HG02610 (cell line): Measurements from ENCODE around the gene GCM1.

Experiments used
- ATAC-seq: cut with Tn5 transposase; IDR thresholded peaks from one replicate; pipeline ENCODE4 v1.9.1; 2021; ENCODE audit warnings: mild to moderate bottlenecking, moderate library complexity; ENCODE audit not compliant: unreplicated experiment

Gene GCM1

DNA sequence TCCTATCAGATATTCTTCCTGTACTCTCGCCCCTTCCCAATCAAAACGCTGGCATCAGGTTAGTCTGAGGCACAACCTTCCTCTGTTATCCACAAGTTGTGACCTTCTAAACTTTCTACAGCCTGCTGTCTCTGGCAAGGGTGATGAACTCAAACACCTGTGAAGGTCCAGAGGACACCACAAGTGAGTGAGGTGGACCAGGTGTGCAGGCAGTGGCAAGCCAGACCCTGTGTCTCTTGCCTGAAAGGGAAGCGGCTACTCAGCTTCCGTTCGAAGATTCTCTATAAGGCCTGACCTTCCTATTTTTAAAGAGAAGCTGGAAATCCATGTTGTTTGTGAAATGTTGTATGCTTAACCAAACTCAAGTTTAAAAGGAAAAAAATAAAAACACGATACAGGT is 36.8 kb downstream of the GCM1 start:
- ATAC-seq = no peak

DNA sequence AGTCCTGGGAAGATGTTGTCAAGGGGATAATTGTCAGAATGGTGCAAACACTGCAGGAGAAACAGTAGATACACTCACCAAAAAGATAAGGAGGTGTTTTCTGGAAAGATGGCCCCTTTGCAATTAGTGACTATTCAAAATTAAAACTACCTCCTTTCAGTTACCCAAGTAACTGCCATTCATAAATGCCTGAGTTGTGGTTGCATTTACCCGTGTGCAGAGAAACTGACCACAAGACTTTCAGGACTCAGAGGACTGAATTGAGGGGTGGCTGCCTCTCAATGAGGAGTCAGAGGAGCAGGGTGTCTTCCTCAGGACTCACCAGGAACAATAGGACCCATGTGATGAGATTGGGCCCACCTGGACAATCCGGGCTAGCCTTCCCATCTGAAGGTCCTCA is 39.0 kb downstream of the GCM1 start:
- ATAC-seq = peak; percentile 61

DNA sequence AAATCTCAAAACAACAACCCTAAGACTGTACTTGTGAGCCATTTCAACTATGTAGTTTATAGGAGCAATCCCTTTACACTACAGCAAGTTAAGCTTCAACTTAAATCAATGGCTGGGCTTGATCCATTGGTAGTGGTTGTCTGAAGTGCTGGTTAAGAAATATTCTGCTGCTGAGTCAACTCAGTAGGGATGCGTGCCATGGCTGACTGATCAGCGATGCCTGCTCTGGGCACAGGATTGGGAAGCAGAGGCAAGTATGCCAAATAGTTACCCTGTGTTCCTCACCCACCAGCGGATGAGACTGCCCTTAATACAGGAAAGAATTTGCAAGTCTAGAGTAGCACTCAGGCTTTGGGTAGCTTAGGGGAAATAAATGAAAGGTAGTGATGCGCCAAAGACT is 41.5 kb downstream of the GCM1 start:
- ATAC-seq = no peak

DNA sequence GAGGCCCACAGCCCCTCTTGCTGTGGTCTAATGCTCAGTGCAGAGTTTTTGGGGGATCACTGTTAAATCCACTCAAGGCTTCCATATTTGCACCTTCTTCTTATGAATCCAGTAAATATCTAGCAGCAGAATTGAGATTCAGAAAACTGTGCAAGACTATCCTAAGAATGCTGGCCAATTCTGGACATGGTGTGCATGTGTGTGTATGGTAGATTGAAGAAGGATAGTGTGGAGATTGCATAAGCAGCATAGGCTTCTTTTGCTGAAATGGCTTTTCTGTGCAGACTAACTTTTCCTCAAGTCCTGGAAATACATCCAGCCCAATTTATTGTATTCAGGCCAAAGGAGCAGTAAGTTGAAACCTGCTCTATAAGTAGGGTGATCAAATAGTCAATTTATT is 43.7 kb downstream of the GCM1 start:
- ATAC-seq = no peak

DNA sequence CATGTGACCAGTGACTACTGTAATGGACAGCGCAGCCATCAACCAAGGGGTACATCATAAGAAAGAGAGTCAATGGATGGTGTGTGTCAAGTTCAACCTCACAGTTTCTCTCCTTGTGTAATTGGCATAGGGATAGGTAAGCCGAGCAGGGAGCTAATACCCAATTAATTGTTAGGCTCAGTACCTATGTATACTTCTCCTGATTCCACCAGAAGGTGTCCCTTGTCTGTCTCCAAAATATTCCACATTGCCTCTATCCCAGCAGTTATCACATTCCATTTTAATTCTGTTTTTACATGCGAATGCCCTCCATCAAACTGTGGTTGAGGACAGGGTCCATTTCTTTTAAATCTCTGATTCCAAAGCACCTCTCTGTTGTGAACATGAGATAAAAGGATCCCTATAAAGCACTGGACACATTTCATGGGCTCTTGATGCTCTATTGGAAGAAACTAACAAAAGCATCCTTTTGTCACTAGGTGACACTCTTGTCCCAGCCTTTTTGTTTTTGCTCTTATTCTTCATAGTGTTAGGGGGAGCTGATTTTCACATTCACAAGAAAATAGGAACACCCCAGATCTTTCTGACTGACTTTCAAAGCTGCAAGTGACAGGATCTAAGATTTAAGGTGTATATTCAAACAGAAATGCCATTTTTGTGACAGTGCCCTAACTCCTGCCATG is 44.5 kb downstream of the GCM1 start:
- no peak for ATAC-seq

DNA sequence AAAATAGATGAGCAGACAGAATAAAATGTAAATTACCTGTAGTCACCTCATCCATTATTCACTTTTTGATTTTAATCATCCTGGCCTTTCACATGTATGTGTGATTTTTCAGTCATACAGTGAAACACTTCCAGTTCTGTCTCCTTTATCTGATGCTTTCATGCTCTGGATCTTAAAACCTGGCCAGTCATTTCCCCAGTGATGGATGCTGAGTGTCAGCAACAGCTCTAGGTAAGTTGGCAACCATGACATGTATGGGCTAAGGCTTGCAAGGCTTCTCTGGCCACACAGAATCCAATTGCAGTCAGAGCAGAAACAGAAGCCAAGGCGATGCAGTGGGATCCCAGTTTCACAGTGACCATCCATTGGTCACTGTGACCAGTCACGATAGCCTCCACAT is 47.6 kb downstream of the GCM1 start:
- ATAC-seq = no peak

DNA sequence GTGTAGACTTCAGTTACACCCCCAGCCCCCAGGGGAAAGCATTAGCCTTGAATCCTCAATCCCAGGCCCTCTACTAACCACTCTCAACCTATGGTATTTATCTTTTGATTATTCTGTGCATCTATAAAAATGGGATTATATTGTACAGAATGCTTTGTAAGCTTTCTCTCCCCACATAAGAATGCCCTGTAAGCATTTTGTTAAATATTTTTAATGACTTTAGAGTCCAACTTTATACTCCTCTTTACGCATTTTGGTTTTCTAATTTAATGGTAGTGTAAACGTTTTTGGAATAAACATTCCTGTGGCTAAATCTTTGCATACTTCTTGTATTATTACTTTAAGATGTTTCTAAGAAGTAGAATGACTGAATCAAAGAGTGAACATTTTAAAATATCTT is 48.1 kb downstream of the GCM1 start:
- ATAC-seq = no peak

DNA sequence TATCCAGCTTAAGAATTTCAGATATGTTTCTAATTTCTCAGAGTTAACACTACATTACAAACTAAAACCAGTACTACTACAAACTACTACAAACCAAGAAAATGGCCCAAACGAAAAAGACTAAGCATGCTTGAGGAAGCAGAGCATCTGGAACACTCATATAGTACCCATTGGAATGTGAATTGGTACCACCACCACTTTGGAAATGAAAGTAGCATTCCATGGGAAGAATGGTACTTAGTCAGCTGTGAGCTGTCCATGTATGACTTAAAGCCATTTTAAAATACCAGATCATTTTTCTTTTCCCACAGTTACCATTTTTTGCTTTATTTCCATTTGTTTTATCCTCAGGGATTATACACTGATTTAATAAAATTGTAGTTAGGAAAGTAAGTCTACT is 52.9 kb downstream of the GCM1 start:
- no peak for ATAC-seq

DNA sequence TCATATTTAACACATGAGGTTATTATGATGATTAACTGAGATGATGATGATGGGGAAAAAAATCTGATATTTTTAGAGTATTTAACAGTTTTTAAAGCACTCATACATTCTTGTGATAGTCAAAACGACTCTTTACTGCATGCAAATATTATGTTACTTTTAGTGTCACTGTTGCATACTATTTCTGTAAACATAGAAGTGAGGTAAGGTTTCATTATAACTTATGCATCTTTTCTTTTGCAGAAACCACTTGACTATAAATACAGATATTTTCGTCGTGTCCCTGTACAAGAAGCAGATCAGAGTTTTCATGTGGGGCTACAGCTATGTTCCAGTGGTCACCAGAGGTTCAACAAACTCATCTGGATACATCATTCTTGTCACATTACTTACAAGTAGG is 53.4 kb downstream of the GCM1 start:
- no peak for ATAC-seq

DNA sequence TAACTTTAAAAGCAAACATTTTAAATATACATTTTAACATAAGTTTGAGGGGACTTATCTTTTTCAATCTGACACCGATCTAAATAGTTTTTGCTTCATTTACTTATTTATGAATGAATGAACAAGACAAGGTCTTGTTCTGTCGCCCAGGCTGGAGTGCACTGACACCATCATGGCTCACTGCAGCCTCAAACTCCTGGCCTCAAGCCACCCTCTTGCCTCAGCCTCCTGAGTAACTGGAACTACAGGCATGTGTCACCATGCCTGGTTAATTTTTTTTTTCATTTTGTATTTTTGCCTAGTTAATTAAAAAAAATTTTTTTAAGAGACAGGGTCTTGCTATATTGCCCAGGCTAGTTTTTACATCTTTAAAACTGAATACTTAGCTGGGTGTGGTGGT is 58.1 kb downstream of the GCM1 start:
- no peak for ATAC-seq

DNA sequence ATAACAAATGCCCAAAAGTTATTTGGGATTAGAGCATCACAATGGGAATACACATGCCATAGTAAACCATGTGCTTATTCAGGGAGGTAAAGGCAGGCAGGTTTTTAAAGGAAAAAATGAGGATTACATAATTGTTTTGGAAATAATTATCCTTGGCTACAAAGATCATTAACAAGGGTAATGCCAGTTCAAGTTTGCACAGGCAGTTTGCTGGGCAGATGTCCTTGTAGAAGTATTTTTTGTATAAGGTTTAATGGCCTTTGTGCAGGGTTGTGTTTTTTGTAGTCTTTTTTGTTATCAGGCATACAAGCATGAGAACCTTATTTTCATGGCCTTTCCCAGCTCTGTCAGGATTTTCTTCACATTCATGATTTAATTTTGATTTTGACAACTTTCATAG is 58.7 kb downstream of the GCM1 start:
- no peak for ATAC-seq

DNA sequence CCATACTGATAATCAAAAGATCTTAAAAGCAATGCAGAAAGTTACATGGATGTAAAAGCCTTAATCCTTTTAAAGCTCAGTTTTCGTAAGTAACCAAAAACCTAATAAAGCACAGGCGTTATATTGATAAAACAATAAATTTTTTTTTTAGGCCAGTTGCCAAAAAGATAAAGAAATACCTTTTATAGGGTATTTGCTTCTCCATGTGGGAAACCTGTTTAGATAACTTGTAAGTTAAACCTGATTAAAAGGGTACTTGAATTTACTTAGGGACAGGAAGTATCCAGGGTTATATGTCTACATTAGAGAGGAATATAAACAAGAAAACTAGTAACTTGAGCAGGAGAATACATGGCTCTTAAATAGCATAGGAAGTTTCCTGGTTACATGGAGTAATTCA is 62.3 kb downstream of the GCM1 start:
- no peak for ATAC-seq

DNA sequence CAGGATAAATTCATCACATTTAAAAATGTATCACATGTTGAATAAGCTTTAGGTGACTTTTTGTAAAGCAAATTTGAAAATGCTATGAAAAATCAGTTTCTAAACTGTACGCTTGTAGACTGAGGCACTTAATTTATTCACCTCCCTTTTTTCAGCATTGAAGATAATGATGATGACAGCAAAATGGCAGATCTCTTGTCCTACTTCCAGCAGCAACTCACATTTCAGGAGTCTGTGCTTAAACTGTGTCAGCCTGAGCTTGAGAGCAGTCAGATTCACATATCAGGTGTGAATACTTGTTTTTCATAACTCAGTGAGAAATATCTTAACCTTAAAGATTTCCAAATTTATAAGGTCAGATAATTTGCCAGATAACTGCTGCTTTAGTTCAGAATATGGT is 67.8 kb downstream of the GCM1 start:
- no peak for ATAC-seq
